ENCODE measurements around the gene SLC25A26.
"Not testable (repeated sequence)": the region's sequence is repeated elsewhere in the genome, so short reads cannot be mapped to it uniquely, and the experiment has no call there.

The SLC25A26 gene

DNA sequence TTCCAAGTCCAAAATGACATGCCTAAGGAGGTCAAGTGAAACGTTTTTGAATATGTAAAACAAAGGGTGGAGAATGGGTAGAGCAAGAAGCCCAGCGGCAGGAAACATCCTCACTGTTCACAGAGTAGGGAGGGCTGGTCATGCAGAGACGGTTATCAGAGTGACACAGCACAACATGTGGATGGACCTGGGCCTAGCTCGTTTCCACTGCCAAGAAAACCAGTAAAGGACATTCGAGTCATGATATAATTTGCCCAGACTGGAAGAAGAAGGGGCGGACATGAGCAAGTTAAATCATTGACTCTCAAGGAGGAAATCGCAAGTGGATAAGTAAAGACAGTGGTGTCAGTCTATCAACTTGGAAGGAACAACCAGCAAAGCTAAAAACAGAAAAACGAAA, 190.7 kb downstream of the SLC25A26 start:
- no peak for DNase-seq (ENCODE audit: low spot score)

DNA sequence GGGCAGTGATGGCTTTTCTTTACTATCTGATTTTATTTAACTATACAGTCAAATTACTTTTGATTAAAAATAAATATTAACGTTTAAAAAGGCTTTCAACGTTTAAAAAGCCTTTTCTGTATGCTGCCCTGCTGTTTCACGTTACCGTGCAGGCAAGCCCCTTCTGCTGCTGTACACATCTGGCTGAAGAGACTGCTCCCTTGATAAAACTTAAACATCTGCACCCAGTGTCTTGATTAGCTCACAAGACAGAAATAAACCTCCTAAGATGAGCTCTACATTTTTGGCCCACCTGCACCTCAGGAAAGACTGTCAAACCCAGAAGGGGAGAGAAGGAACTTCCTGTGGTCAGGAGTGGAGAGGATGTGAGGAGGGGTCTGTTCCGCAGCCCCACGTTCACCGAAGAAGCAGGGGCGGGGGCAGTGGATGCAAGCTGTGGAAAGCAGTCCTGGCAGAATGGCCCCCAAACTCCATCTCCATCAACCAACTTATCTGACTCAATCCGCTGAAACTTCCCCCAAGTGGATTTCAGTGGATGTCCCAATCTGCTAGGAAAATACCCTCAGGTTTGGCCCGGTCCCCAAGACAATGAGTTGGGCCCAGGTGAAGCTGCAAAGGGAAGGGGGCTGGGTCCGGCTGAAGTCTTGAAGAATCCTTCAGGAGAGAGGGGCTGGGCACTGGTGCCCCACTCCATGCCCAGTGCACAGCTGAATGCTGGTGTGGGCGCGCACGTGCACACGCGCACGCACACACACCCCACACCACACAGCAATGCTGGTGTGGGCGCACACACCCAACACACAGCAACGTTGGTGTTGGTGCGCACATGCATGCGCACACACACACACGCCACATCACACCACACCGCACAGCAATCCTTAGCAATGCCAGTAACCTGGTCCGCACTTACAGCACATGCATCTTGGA, 191.4 kb downstream of the SLC25A26 start:
- DNase-seq (ENCODE audit: low spot score), result no peak

DNA sequence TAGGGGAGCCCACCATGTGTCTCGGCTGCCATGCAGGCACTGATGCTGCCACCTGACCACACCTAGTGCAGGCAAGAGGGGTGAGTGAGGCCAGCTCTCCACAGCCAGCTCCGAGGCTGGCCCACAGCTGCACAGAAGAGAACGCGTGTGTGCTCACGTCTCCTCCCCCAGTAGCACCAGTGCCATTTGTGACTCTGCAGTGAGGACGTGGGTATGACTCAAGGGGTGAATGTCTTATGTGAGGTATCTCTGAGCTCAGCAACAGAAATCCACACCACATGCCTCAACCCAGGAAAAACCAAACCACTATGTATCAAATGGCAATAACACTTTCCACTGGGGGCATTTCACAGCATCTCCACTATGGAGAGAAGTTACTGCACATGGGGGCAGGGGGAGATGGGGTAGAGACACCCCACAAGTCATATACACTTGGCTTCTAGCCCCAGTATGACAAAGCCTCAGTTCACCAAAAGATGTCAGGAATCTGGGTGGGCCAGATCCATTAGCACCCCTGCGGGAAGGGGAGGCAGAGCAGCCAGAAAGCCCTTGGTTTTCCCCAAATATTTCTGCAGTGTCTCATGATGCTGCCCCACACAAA, 192.4 kb downstream of the SLC25A26 start:
- DNase-seq (ENCODE audit: low spot score), result no peak

- DNase-seq (ENCODE audit: low spot score), result no peak
Observed at GRCh38 chr3:66414846-66415245, 194.0 kb downstream of the SLC25A26 start.

- no peak for DNase-seq (ENCODE audit: low spot score)
Observed at GRCh38 chr3:66415867-66416428, 195.1 kb downstream of the SLC25A26 start.

- no peak for DNase-seq (ENCODE audit: low spot score)
Observed at GRCh38 chr3:66416556-66417304, 195.9 kb downstream of the SLC25A26 start.

DNA sequence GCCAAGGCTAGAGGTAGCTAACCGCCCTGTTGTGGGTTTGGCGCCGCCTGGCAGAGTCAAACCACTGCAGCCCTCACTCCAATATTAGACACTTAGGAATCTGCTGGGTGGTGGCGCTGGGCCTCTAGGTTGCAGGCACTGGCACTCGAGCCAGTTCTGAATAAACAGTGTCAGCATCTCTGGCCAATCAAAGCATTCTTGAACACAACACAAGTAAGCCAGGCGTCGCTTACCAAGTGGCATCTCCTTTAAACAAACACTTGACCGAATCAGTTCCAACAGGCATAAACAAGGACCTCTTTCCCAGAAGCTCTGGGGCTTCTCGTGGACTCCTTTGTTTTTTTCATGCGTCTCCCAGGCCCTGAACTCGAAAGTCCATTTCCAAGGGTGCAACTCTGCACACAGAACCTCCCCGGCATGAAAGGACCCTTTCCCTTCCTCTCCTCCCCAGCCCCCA, 197.7 kb downstream of the SLC25A26 start:
- DNase-seq (ENCODE audit: low spot score), result no peak

DNA sequence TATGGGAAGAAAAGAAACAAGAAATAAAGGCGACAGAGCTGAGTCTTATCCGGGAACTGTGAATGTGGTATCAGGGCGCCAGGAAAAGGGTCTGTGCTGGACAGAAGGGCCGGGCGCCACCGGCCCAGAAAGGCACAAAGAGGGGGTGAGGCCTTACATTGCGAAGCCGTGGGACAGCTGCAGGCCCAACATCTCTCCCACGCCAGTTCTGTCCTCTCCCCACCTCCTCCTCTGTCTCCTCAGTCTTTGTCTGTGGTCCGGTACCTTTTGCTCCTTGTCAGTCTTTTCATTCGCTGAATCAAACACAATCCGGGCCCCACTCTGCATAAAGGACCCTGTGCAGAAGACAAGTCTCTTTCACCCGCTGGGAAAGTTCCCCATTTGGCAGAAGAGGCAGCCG, 198.2 kb downstream of the SLC25A26 start:
- DNase-seq (ENCODE audit: low spot score), result no peak

DNA sequence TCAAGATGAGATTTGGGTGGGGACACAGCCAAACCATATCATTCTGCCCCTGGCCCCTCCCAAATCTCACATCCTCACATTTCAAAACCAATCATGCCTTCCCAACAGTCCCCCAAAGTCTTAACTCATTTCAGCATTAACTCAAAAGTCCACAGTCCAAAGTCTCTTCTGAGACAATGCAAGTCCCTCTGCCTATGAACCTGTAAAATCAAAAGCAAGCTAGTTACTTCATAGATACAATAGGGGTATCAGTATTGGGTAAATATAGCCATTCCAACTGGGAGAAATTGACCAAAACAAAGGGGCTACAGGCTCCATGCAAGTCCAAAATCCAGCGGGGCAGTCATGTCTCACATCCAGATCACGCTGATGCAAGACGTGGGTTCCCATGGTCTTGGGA, 200.3 kb downstream of the SLC25A26 start:
- DNase-seq (ENCODE audit: low spot score), result not testable (repeated sequence)

DNA sequence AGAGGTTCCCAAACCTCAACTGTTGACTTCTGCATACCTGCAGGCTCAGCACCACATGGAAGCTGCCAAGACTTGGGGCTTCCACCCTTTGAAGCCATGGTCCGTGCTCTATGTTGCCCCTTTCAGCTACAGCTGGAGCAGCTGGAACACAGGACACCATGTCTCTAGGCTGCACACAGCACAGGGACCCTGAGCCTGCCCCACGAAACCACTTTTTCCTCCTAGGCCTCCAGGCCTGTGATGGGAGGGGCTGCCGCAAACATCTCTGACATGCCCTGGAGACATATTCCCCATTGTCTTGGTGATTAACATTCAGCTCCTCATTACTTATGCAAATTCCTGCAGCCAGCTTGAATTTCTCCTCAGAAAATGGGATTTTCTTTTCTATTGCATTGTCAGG, 201.1 kb downstream of the SLC25A26 start:
- DNase-seq (ENCODE audit: low spot score), result not testable (repeated sequence)

- DNase-seq (ENCODE audit: low spot score), result no peak
Observed at GRCh38 chr3:66423791-66424190, 203.0 kb downstream of the SLC25A26 start.

DNA sequence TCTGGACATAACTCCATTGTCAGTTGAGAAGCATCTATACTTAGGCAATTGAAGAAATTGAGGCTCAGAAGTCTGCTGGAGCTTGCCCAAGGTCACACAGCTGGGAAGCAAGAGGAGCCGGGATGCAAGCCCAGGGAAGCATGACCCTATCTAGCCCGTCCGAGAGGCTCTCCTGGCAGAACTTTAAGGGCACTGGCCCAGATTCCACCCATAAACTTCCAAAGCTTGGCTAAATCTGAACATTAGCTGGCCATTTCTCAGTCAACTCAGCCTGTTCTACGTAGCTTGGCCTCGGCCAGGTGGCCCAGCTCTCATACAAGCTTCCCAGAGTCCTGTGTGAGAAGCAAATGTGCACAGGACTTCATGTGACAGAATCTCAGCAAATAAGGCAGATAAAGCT, 204.2 kb downstream of the SLC25A26 start:
- DNase-seq (ENCODE audit: low spot score), result no peak

- no peak for DNase-seq (ENCODE audit: low spot score)
Observed at GRCh38 chr3:66425576-66426114, 204.8 kb downstream of the SLC25A26 start.

GRCh38 chr3:66426135-66426534, 205.3 kb downstream of the SLC25A26 start:
- DNase-seq (ENCODE audit: low spot score), result no peak

GRCh38 chr3:66427352-66427751, 206.6 kb downstream of the SLC25A26 start:
- no peak for DNase-seq (ENCODE audit: low spot score)

DNA sequence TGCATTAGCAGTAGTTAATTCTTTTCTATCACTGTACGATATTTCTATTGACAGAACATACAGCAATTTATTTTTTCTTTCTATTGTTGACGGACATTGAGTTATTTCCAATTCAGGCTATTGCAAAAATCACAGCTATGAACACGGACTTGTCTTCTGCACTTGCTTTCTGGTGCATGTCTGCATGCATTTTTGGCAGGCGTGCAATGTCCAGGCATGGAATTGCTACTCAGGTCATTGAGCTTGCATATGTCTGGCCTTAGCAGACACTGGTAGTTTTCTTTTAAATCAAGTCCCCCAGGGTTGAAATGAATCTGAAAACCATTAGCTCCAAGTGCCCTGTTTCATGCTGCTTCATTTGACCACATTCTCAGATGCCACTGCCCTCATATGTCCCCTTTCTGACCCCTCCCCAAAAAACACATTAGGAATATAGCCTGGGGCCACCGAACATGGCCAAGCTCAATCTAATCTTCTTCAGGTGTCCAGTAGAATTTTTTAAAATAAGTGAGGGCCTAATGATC, 207.2 kb downstream of the SLC25A26 start:
- no peak for DNase-seq (ENCODE audit: low spot score)

Data from CD4-positive, alpha-beta T cell treated with Interleukin-2 at 100 ng/mL for 4 hours (primary cell).